Neural progenitor cell (in vitro differentiated cells): ENCODE data around the gene CYP27B1.

Source experiments
- EZH2phosphoT487 ChIP-seq: fragments of 200-600 bp; sonication (generic); IDR thresholded peaks from 2 replicates; pipeline ENCODE4 v1.6.1; 2017; ENCODE audit warnings: antibody characterized with exemption
- TF ChIP-seq, protein P1 (sequence below): fragments of 200-600 bp; sonication (generic); IDR thresholded peaks from 2 replicates; pipeline ENCODE4 v1.5.1; 2017; ENCODE audit warnings: antibody characterized with exemption, mild to moderate bottlenecking

DNA sequence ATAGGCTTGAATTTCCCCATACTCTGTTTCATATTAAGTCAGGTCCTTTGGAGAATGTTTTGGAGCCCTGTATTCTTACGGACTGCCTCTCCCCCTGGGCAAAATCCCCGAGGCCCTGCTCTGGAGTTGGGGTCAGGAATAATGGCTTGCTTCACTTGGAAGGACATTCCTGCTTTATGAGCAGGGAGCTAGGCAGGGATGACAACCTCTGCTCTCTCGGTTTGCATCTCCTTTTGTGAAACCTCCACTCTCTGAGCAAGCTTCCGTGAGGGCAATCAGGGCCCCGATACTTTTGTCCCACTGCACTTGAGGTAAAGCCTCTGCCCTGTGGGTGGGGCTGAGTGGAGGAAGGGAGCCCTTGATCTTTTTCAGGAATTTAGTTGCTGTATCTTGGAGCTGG is 53.7 kb downstream of the CYP27B1 start:
- TF ChIP-seq, protein P1, sequence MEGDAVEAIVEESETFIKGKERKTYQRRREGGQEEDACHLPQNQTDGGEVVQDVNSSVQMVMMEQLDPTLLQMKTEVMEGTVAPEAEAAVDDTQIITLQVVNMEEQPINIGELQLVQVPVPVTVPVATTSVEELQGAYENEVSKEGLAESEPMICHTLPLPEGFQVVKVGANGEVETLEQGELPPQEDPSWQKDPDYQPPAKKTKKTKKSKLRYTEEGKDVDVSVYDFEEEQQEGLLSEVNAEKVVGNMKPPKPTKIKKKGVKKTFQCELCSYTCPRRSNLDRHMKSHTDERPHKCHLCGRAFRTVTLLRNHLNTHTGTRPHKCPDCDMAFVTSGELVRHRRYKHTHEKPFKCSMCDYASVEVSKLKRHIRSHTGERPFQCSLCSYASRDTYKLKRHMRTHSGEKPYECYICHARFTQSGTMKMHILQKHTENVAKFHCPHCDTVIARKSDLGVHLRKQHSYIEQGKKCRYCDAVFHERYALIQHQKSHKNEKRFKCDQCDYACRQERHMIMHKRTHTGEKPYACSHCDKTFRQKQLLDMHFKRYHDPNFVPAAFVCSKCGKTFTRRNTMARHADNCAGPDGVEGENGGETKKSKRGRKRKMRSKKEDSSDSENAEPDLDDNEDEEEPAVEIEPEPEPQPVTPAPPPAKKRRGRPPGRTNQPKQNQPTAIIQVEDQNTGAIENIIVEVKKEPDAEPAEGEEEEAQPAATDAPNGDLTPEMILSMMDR, result no peak
- no peak for TF ChIP-seq EZH2phosphoT487
